H1 (cell line): ENCODE results near the gene DNER. TPM values are rescaled to one million over a fixed set of nuclear protein-coding genes. Genes with fewer than 3 reads are reported as not detected.

Experiments
- CHD1 ChIP-seq: IDR thresholded peaks from 2 replicates; pipeline ENCODE4 v1.6.1; 2012; ENCODE audit warnings: low read depth, low read length, improper control_type of control experiment
- CHD7 ChIP-seq: fragments of 300-600 bp; sonication (generic); IDR thresholded peaks from 2 replicates; pipeline ENCODE4 v1.7.1; 2012; ENCODE audit warnings: low read length, moderate library complexity, mild to moderate bottlenecking, inconsistent platforms; ENCODE audit not compliant: insufficient replicate concordance
- GABPA ChIP-seq: IDR thresholded peaks from 2 replicates; pipeline ENCODE4 v1.6.1; 2011; ENCODE audit warnings: mild to moderate bottlenecking, low read length, moderate library complexity, borderline replicate concordance; ENCODE audit not compliant: insufficient read depth
- MAFK ChIP-seq: IDR thresholded peaks from 2 replicates; pipeline ENCODE4 v1.6.1; 2012; ENCODE audit warnings: low read depth, mild to moderate bottlenecking, improper control_type of control experiment, low read length
- MAX ChIP-seq: IDR thresholded peaks from 2 replicates; pipeline ENCODE4 v1.6.1; 2012; ENCODE audit warnings: inconsistent platforms
- PHF8 ChIP-seq: fragments of 200-600 bp; sonication (generic); conservative IDR thresholded peaks from 2 replicates; pipeline ENCODE4 v1.7.1; 2012; ENCODE audit warnings: low read depth, mild to moderate bottlenecking, inconsistent platforms, low read length, moderate library complexity
- POLR2A ChIP-seq, 2 experiments: IDR thresholded peaks; 1 replicate in 1 of 2; 2 replicates in 1 of 2; pipeline ENCODE4 v1.6.1; 2011; ENCODE audit warnings: low read depth in 2 of 2, low read length in 2 of 2, mild to moderate bottlenecking in 2 of 2; ENCODE audit errors: control extremely low read depth in 1 of 2
- POLR2AphosphoS5 ChIP-seq: IDR thresholded peaks from 2 replicates; pipeline ENCODE4 v1.6.1; 2011; ENCODE audit warnings: low read depth, low read length
- RFX5 ChIP-seq: IDR thresholded peaks from 2 replicates; pipeline ENCODE4 v1.6.1; 2011; ENCODE audit warnings: low read depth, low read length, improper control_type of control experiment, borderline replicate concordance
- SIN3A ChIP-seq, 2 experiments: IDR thresholded peaks in 1 of 2; conservative IDR thresholded peaks in 1 of 2; 2 replicates each; pipeline ENCODE4 v1.6.1; 2011 to 2012; ENCODE audit warnings: low read length in 2 of 2, improper control_type of control experiment in 1 of 2, low read depth in 1 of 2, mild to moderate bottlenecking in 1 of 2
- TAF7 ChIP-seq: optimal IDR thresholded peaks from 2 replicates; pipeline ENCODE3; 2011; ENCODE audit warnings: low read depth, mild to moderate bottlenecking, inconsistent platforms, low read length, moderate library complexity, borderline replicate concordance
- TEAD4 ChIP-seq: IDR thresholded peaks from 2 replicates; pipeline ENCODE4 v1.6.1; 2012; ENCODE audit warnings: low read depth, low read length, inconsistent platforms, mixed read lengths
- polyA plus RNA-seq, 7 experiments: library from polyadenylated mRNA; depleted of rRNA in 3 of 7; stranded (reverse) in 5 of 7; unstranded in 2 of 7; fragments of >200 nt in 5 of 7; fragments of 200-250 nt in 2 of 7; gene quantifications; 1 replicate in 5 of 7; 2 replicates in 1 of 7; 4 replicates in 1 of 7; pipeline versions ENCODE4 v1.2.1 to v1.2.3, GENCODE V29; 2011 to 2013; ENCODE audit warnings: missing spikeins in 2 of 7, mixed read lengths in 2 of 7
- total RNA-seq: library from RNA; stranded (reverse); fragmentation: NEBNext Ultra II Directional; extraction: Animal tissue kit (Norgen Biotek cat#: 25700); gene quantifications from 2 replicates; pipeline ENCODE4 v1.2.1, GENCODE V29; 2021

DNER gene
- total and polyA plus RNA-seq, 2 of the 8 experiments (the other 6 are each of a cell fraction or from before 2014, with no cell fraction given) = 6.8 to 16.3 TPM

GRCh38 chr2:229426464-229426863, 287.9 kb downstream of the DNER start (continued):
- TF ChIP-seq CHD7 (no peak), TAF7 (no peak), MAX (no peak), POLR2A (IDR thresholded peaks at IDR 0.05; ENCODE audit: control extremely low read depth in 1 of 2, low read depth in 2 of 2, low read length in 2 of 2) (no peak), RFX5 (no peak), TEAD4 (no peak), GABPA (no peak), POLR2AphosphoS5 (no peak), MAFK (no peak), SIN3A (conservative IDR thresholded peaks at IDR 0.05 in 1 of 2, IDR thresholded peaks at IDR 0.05 in 1 of 2; ENCODE audit: low read depth in 1 of 2, low read length in 2 of 2) (no peak), PHF8 (no peak), CHD1 (no peak)
